ENCODE measurements around the gene LMNA.
A peak's percentile ranks its signal among the peaks of the same experiment; 100 is the strongest.

- TF ChIP-seq, protein P1, sequence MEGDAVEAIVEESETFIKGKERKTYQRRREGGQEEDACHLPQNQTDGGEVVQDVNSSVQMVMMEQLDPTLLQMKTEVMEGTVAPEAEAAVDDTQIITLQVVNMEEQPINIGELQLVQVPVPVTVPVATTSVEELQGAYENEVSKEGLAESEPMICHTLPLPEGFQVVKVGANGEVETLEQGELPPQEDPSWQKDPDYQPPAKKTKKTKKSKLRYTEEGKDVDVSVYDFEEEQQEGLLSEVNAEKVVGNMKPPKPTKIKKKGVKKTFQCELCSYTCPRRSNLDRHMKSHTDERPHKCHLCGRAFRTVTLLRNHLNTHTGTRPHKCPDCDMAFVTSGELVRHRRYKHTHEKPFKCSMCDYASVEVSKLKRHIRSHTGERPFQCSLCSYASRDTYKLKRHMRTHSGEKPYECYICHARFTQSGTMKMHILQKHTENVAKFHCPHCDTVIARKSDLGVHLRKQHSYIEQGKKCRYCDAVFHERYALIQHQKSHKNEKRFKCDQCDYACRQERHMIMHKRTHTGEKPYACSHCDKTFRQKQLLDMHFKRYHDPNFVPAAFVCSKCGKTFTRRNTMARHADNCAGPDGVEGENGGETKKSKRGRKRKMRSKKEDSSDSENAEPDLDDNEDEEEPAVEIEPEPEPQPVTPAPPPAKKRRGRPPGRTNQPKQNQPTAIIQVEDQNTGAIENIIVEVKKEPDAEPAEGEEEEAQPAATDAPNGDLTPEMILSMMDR (IDR thresholded peaks at IDR 0.05): no peak
- peak; percentile 100 for TF ChIP-seq POLR2AphosphoS5 (IDR thresholded peaks at IDR 0.05)
Measured at GRCh38 chr1:156114101-156114918, at the start of gene LMNA.

Measured in sigmoid colon (tissue), 4 donors.